Ovary (tissue), 3 donors: ENCODE data around the gene SPR.

Source experiments
- CTCF ChIP-seq, 3 donors: fragments of 450-650 bp in 2 of 3; fragments of 200-600 bp in 1 of 3; IDR thresholded peaks; one replicate each; pipeline versions ENCODE4 v1.5.1 to v1.8.0; 2016 to 2022; ENCODE audit warnings: antibody characterized with exemption in 3 of 3, mild to moderate bottlenecking in 1 of 3
- POLR2A ChIP-seq: fragments of 450-650 bp; IDR thresholded peaks from one replicate; pipeline ENCODE4 v1.6.1; 2017; ENCODE audit warnings: antibody characterized with exemption, mild to moderate bottlenecking, moderate library complexity
- donor health status: DM: no; HTN: no; CAD: no.

- no peak for TF ChIP-seq CTCF (IDR thresholded peaks at IDR 0.05)
- TF ChIP-seq POLR2A = no peak
Measured at GRCh38 chr2:72894514-72894913, 7.3 kb downstream of the SPR start.
